OCI-M2 (cell line): ENCODE measurements around the gene EVI5.
"Not testable (repeated sequence)": the region's sequence is repeated elsewhere in the genome, so short reads cannot be mapped to it uniquely, and the experiment has no call there.

Source experiments
- DNase-seq: peaks from one replicate; lab custom pipeline; 2025; ENCODE audit not compliant: unreplicated experiment; lab: John Stamatoyannopoulos, UW

EVI5 gene

GRCh38 chr1:92583821-92584760, 200.8 kb downstream of the EVI5 start:
- no peak for DNase-seq

DNA sequence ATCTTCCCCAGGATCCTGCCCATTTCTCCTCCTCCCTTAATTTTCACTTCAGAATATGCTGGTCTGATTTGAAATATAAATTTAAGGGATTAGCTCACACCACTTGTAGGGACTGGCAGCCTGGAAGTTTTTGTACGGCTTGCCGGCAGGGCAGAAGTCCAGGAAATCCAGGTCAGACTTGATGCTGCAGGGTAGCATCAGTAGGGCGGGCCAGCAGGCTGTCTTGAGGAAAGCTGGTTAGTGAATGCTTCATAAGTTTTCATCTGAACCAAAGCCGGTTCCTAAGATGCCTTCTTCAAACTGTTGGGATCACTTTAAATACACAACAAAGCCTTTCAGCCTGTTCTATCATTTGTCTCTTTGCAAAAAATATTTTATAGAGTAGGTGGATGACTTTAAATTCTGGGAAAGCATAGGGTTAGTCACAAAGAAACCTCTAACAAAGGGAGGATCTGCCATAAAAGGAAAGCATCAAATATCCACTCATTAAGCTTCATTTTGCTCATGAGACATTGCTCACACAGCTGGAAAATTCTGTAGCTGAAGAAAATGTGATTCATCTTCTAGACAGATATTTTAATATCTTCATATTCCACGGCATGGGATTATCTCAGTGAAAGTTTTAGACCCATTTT, 207.5 kb downstream of the EVI5 start:
- no peak for DNase-seq

- no peak for DNase-seq
Measured at GRCh38 chr1:92575123-92575522, 209.8 kb downstream of the EVI5 start.

DNA sequence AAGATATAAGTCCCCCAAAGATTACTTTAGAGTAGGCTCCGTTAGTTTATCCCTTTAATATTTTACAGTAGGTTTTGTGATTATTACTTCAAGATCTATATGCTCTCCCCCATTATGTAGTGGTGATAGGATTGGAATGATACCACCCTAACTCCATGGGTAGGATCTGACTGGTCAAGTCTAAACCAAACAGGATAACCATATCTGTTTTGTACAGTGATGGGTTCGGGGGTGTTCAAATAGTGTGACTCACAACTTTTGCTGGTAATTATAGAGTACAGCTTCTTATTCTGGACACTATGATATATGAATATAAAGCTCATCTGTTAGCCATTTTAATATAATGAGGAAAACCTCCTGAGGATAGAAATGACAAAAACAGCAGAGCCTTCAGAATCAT, 212.4 kb downstream of the EVI5 start:
- no peak for DNase-seq

- DNase-seq = no peak
Measured at GRCh38 chr1:92571578-92571977, 213.3 kb downstream of the EVI5 start.

DNA sequence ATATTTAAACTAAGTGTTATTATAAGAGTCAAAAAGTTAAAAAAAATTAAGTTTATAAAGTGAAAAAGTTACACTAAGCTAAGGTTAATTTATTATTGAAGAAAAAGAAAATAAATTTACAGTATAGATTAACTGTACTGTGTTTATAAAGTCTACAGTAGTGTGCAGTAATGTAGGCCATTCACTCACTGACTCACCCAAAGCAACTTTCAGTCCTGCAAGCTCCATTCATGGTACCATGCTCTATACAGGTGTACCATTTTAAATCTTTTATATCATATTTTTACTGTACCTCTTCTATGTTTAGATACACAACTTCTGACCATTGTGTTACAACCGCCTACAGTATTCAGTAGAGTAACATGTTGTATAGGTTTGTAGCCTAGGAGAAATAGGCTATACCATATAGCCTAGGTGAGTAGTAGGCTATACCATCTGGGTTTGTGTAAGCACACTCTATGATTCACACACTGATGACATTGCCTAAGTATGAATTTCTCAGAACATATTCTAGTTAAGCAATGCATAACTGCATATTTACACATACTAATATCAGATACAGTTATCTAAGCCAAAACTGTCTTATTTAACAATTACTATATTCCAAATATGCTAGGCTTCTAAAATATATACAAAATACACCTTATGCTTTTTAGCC, 217.6 kb downstream of the EVI5 start:
- DNase-seq = no peak

GRCh38 chr1:92563457-92564216, 221.3 kb downstream of the EVI5 start:
- no peak for DNase-seq

- no peak for DNase-seq
Measured at GRCh38 chr1:92556350-92556749, 228.6 kb downstream of the EVI5 start.

- DNase-seq = no peak
Measured at GRCh38 chr1:92554216-92554615, 230.7 kb downstream of the EVI5 start.

GRCh38 chr1:92551916-92552315, 233.0 kb downstream of the EVI5 start:
- no peak for DNase-seq

- DNase-seq = peak; percentile 44
Measured at GRCh38 chr1:92544756-92545165, 240.1 kb downstream of the EVI5 start.

DNA sequence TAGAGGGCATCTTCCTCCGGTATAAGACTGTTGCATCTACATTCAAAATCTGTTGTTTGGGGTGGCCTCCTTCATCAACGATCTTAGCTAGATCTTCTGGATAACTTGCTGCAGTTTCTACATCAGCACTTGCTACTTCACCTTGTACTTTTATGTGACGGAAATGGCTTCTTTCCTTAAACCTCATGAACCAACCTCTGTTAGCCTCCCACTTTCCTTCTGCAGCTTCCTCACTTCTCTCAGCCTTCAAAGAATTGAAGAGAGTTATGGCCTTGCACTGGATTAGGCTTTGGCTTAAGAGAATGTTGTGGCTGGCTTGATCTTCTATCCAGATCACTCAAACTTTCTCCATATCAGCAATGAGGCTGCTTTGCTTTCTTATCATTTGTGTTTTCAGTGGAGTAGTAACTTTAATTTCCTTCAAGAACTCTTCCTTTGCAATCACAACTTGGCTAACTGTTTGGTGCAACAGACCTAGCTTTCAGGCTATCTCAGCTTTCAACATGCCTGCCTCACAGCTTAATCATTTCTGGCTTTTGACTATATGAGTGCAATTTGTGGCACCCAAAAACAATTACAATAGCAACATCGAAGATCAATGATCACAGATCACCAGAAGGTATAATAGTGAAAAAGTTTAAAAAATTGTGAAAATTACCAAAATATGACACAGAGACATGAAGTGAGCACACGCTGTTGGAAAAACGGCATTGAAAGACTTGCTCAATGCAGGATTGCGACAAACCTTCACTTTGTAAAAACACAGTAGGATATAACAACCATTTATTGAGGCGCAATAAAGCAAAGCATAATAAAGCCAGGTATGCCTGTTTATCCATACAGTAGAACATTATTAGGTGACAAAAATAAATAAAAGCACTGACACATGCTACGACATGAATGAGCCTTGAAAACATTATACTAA, 241.5 kb downstream of the EVI5 start:
- DNase-seq = no peak

DNA sequence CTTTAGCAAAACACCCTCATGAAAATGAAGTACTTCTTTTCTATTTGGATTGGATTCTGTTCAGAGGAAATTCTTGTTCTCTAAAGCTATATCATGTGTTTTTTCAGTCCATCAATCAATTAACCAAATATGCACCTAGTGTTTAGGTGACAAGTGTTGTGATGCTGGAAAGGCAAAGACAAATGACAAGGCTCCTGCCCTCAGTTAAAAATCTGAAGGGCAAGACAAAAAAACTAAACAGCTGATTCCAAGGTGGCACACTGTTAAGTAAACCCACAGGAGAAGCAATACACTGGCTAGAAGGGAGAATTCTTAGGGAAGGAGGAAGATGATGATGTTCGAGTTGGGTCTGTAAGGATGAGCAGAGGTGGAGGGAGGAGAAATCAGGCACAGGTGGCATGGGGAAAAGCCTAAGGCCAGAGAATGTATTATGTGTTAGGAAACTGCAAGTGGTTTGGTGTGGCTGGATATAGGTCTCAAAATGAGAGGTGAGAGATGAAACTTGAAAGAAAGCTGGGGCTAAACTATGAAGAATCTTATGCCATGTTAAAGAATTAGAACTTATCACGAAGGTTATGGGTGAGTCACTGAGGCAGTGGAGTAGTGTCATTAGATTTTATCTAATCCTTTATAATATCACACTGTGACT, 246.4 kb downstream of the EVI5 start:
- DNase-seq = no peak

- no peak for DNase-seq
Measured at GRCh38 chr1:92538048-92538412, 246.9 kb downstream of the EVI5 start.

DNA sequence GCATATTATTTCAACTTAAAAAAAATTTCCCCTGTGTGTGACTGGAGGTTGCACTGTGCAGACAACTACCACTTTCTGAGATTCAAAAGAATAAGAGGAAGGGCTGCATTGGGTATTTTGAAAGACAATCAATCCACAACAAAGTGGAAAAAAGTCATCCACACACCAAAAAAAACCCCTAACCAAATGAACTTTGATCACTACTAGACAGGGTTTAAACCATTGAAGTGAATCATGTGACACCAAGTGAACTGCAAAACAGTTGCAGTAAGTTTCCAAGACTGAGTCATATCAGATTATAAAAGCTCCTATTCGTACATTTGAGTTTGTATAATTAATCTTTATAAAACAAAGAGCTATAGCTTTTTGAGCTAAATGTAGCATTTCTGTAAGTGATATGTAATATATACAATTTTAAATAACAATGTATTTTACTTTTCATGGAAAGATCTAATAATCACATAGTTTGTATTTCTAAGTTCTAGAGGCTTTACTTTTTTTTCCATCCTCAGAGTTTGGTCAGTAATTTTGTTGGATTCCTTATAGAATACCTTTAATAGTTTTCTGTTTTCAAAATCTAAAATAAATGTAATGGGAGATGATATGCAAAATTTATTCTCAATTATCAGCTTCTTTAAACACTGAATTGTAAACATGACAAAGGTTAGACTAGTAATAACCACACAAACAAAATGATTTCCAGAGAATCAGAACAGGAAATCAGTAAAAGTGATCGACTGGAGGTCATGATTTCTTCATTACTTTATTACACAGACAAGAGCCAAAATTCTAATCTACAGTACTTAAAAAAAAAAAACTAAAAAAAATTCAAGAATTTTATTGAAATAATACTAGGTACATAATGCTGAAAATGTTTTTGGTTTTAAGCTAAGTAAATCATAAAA, 247.7 kb downstream of the EVI5 start:
- no peak for DNase-seq

DNA sequence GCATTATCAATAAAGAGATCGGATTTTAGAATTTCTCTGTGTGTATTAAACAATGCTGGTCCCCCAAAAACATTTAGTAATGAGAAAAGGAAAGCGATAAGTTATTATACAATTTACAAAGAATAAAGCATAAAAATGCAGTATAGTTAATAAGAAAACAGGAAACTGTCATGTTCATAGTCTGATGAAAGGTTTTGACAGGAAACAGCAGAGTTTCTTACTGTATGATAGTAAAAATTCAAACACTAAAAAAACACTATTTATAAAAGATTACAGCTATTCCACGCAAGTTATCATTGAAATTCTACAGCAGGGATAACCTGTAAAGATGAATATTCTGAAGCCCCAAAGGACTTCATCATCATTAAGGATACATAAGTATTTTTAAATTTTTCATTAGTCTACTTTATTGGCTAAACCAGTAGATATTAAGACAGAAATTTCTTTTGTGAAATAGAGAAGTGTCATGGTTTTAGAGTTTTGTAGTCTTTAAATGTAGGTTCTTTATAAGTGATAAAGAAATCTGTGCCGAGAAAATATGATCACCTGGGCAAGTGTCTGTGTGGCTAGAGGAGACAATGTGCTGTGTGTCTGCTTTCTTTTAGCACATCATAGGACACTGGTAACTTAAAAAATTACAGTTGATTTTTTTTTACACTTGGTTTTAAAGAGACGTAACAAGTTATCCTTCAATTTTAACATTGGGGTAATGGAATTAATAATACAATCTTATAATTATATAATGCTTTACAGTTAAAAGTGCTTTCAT, 248.5 kb downstream of the EVI5 start:
- no peak for DNase-seq

DNA sequence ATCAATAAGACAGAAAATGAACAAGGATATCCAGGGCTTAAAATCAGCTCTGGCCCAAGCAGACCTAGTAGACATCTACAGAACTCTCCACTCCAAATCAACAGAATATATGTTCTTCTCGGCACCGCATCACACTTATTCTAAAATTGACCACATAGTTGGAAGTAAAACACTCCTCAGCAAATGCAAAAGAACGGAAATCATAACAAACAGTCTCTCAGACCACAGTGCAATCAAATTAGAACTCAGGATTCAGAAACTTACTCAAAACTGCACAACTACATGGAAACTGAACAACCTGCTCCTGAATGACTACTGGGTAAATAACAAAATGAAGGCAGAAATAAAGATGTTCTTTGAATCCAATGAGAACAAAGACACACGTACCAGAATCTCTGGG, 252.5 kb downstream of the EVI5 start:
- DNase-seq = not testable (repeated sequence)

GRCh38 chr1:92531939-92532338, 253.0 kb downstream of the EVI5 start:
- DNase-seq = not testable (repeated sequence)
